ENCODE data around the gene NR3C2. TPM values are rescaled to one million over a fixed set of nuclear protein-coding genes. Genes with fewer than 3 reads are reported as not detected.

The NR3C2 gene
- total RNA-seq, 1 experiment from 2014 or later: 2.7 TPM

DNA sequence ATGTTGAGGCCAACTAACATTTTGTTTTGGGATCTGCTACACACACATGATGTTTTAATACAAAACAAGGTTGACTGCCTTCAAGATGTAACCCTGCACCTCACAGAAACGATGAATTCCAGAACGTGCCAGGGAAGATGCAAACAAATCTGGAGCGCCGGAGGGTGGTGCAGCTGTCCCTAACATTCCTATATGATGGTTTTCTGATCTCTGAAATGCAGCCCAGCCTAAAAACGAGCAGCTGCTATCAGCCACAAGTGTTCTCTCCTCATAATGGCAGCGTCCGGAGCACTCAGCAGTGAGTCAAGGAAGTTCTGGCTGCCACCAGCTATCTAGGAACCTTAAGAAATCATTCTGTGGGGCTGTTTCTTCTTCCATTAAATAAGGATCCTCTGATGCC is 333.4 kb downstream of the NR3C2 start:
- TF ChIP-seq ZNF274 (IDR thresholded peaks at IDR 0.05; ENCODE audit: low read depth, low read length) (no peak), SRF (IDR thresholded peaks at IDR 0.05; ENCODE audit: low read depth) (no peak), FOSL1 (IDR thresholded peaks at IDR 0.05; ENCODE audit: low read depth) (no peak), JUND (IDR thresholded peaks at IDR 0.05) (no peak), ATF3 (IDR thresholded peaks at IDR 0.05) (no peak), ELF1 (IDR thresholded peaks at IDR 0.05; ENCODE audit: borderline replicate concordance, low read depth) (no peak), REST (IDR thresholded peaks at IDR 0.05; ENCODE audit: low read depth) (no peak), YY1 (IDR thresholded peaks at IDR 0.05; ENCODE audit: extremely low read depth, insufficient replicate concordance, low read depth, low read length) (no peak), EZH2phosphoT487 (IDR thresholded peaks at IDR 0.05; ENCODE audit: borderline replicate concordance) (no peak), SIN3A (IDR thresholded peaks at IDR 0.05; ENCODE audit: low read depth) (no peak), CBX3 (IDR thresholded peaks at IDR 0.05; ENCODE audit: low read depth) (no peak), SP1 (IDR thresholded peaks at IDR 0.05; ENCODE audit: low read depth) (no peak), ZFX (IDR thresholded peaks at IDR 0.05) (no peak), POLR2A (IDR thresholded peaks at IDR 0.05; ENCODE audit: borderline replicate concordance, extremely low read depth, insufficient read depth, insufficient read length) (no peak), ZBTB33 (IDR thresholded peaks at IDR 0.05; ENCODE audit: extremely low read depth, insufficient replicate concordance, low read length) (no peak), EZH2 (IDR thresholded peaks at IDR 0.05) (no peak), RAD21 (IDR thresholded peaks at IDR 0.05; ENCODE audit: low read depth) (no peak)
- TF ChIP-seq, protein P1, sequence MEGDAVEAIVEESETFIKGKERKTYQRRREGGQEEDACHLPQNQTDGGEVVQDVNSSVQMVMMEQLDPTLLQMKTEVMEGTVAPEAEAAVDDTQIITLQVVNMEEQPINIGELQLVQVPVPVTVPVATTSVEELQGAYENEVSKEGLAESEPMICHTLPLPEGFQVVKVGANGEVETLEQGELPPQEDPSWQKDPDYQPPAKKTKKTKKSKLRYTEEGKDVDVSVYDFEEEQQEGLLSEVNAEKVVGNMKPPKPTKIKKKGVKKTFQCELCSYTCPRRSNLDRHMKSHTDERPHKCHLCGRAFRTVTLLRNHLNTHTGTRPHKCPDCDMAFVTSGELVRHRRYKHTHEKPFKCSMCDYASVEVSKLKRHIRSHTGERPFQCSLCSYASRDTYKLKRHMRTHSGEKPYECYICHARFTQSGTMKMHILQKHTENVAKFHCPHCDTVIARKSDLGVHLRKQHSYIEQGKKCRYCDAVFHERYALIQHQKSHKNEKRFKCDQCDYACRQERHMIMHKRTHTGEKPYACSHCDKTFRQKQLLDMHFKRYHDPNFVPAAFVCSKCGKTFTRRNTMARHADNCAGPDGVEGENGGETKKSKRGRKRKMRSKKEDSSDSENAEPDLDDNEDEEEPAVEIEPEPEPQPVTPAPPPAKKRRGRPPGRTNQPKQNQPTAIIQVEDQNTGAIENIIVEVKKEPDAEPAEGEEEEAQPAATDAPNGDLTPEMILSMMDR (IDR thresholded peaks at IDR 0.05 in 2 of 3, conservative IDR thresholded peaks at IDR 0.05 in 1 of 3; ENCODE audit: borderline replicate concordance in 1 of 3, insufficient read depth in 1 of 3, low read depth in 2 of 3, low read length in 2 of 3): no peak
- TF ChIP-seq, protein P2, sequence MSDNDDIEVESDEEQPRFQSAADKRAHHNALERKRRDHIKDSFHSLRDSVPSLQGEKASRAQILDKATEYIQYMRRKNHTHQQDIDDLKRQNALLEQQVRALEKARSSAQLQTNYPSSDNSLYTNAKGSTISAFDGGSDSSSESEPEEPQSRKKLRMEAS (IDR thresholded peaks at IDR 0.05): no peak
- no peaks in the 10 kb centered on the region for H3K9me2 ChIP-seq (ENCODE audit: insufficient read depth)
- CTCF ChIA-PET: no interaction called here
- no peaks in the 10 kb centered on the region for H3K36me3 ChIP-seq (ENCODE audit: control insufficient read depth in 1 of 2, insufficient read depth in 2 of 2, low read length in 2 of 2)
- H2AFZ ChIP-seq (ENCODE audit: low read depth, low read length, poor library complexity, severe bottlenecking): no peak overlapping the region
- DNase-seq (ENCODE audit: low read depth, low spot score): no peak
- no peak overlapping the region for H3K27ac ChIP-seq (ENCODE audit: low read depth, low read length)
- RAD21 ChIA-PET (ENCODE audit: low non-redundant PET in 1 of 2, low total read pairs in 2 of 2, uncharacterized antibody in 2 of 2, unreplicated experiment in 2 of 2): no interaction called here
- no peak overlapping the region for H3K4me3 ChIP-seq (replicated peaks in 1 of 2; ENCODE audit: low read depth in 1 of 2, low read length in 2 of 2)
- no TSS peak for BruUV-seq (replicated peaks)
- POLR2A ChIA-PET: no interaction called here
- ATAC-seq: no peak
- no peak overlapping the region for H3K4me2 ChIP-seq (ENCODE audit: low read length)
- H3K27me3 ChIP-seq (ENCODE audit: insufficient read depth, low read length): no peaks in the 10 kb centered on the region
- H4K20me1 ChIP-seq (ENCODE audit: insufficient read depth): no peaks in the 10 kb centered on the region
- intact Hi-C loops (cut with micrococcal nuclease): no loop called here
- no peak overlapping the region for H3K9ac ChIP-seq (ENCODE audit: low read length)
- H3K4me1 ChIP-seq (ENCODE audit: control insufficient read depth in 1 of 2, insufficient read depth in 2 of 2, low read length in 2 of 2): no peaks in the 10 kb centered on the region
- H3K79me2 ChIP-seq (ENCODE audit: insufficient read depth, low read length): no peaks in the 10 kb centered on the region
- H3K9me3 ChIP-seq (ENCODE audit: control insufficient read depth in 1 of 2, insufficient read depth in 1 of 2, low read depth in 1 of 2, low read length in 2 of 2): no peaks in the 10 kb centered on the region
